IMR-90 (cell line): ENCODE measurements around the gene CNDP1. TPM values are rescaled to one million over a fixed set of nuclear protein-coding genes. Genes with fewer than 3 reads are reported as not detected.

Source experiments
- ATAC-seq: fragments of 200-7000 bp; cut with Tn5 transposase; 2 replicates; pipeline ENCODE4 v1.9.1; 2020; ENCODE audit warnings: low read depth, mild to moderate bottlenecking, moderate library complexity
- BruUV-seq: library from RNA; stranded (reverse); fragments of 400-500 nt; replicated peaks from 2 replicates; lab custom pipeline; 2021; lab: Mats Ljungman, UMichigan
- CTCF ChIA-PET: fragments of 300-600 bp; formaldehyde crosslinking; extraction: SDS; loops from one replicate; lab custom pipeline; 2021; ENCODE audit warnings: antibody characterized with exemption; lab: Yijun Ruan, JAX
- POLR2A ChIA-PET: fragments of 300-600 bp; sonication (Branson Sonifier 250); formaldehyde crosslinking; loops from one replicate; lab custom pipeline; 2022; ENCODE audit warnings: antibody characterized with exemption; ENCODE audit not compliant: unreplicated experiment; lab: Charles Lee
- DNase-seq: peaks from one replicate; pipeline ENCODE4 v3.0.0; 2013
- H2AFZ ChIP-seq: replicated peaks from 2 replicates; pipeline ENCODE3; 2013; ENCODE audit warnings: low read length, mild to moderate bottlenecking; ENCODE audit not compliant: poor library complexity
- H2AK5ac ChIP-seq: 2 replicates; pipeline ENCODE4 v1.6.1; 2013; ENCODE audit warnings: low read depth, low read length, inconsistent platforms
- H2AK9ac ChIP-seq: replicated peaks from 2 replicates; pipeline ENCODE3; 2013; ENCODE audit warnings: mild to moderate bottlenecking, low read depth, low read length, moderate library complexity; ENCODE audit not compliant: poor library complexity
- H2BK120ac ChIP-seq: 2 replicates; pipeline ENCODE4 v1.6.1; 2013; ENCODE audit warnings: low read depth, low read length, inconsistent platforms
- H2BK15ac ChIP-seq: 3 replicates; pipeline ENCODE4 v1.6.1; 2013; ENCODE audit warnings: low read depth, low read length, inconsistent platforms
- H2BK20ac ChIP-seq: 2 replicates; pipeline ENCODE4 v1.6.1; 2013; ENCODE audit warnings: low read depth, mild to moderate bottlenecking, inconsistent platforms, low read length, moderate library complexity
- H2BK5ac ChIP-seq: 2 replicates; pipeline ENCODE4 v1.6.1; 2013; ENCODE audit warnings: mild to moderate bottlenecking, low read depth, low read length, inconsistent platforms; ENCODE audit not compliant: poor library complexity, severe bottlenecking
- H3K14ac ChIP-seq: replicated peaks from 2 replicates; pipeline ENCODE4 v1.6.1; 2013; ENCODE audit warnings: low read depth, low read length, inconsistent platforms
- H3K18ac ChIP-seq: 2 replicates; pipeline ENCODE4 v1.6.1; 2013; ENCODE audit warnings: low read depth, low read length, control low read depth
- H3K23ac ChIP-seq: 2 replicates; pipeline ENCODE4 v1.6.1; 2013; ENCODE audit warnings: low read depth, low read length, inconsistent platforms
- H3K27ac ChIP-seq: 2 replicates; pipeline ENCODE4 v1.5.1; 2013; ENCODE audit warnings: mild to moderate bottlenecking, control low read depth, low read length; ENCODE audit not compliant: insufficient read depth
- H3K27me3 ChIP-seq: 2 replicates; pipeline ENCODE4 v1.6.1; 2013; ENCODE audit warnings: low read length; ENCODE audit not compliant: control insufficient read depth, insufficient read depth
- H3K36me3 ChIP-seq: 2 replicates; pipeline ENCODE4 v1.6.1; 2013; ENCODE audit warnings: low read length, mixed read lengths; ENCODE audit not compliant: control insufficient read depth, insufficient read depth
- H3K4ac ChIP-seq: 2 replicates; pipeline ENCODE4 v1.6.1; 2013; ENCODE audit warnings: low read depth, low read length, inconsistent platforms
- H3K4me1 ChIP-seq: 2 replicates; pipeline ENCODE4 v1.6.1; 2013; ENCODE audit warnings: low read length, mixed read lengths; ENCODE audit not compliant: control insufficient read depth, insufficient read depth
- H3K4me2 ChIP-seq: 2 replicates; pipeline ENCODE4 v1.6.1; 2013; ENCODE audit warnings: low read depth, mild to moderate bottlenecking, control low read depth, low read length, moderate library complexity
- H3K4me3 ChIP-seq: 2 replicates; pipeline ENCODE4 v1.5.1; 2013; ENCODE audit warnings: low read depth, mild to moderate bottlenecking, control low read depth, low read length, moderate library complexity; ENCODE audit not compliant: insufficient read depth
- H3K56ac ChIP-seq: 2 replicates; pipeline ENCODE4 v1.6.1; 2013; ENCODE audit warnings: low read length, inconsistent platforms; ENCODE audit not compliant: insufficient read depth; ENCODE audit errors: extremely low read depth
- H3K79me1 ChIP-seq, 2 experiments: 2 replicates each; pipeline ENCODE4 v1.6.1; 2013; ENCODE audit warnings: low read length in 2 of 2, inconsistent platforms in 1 of 2, low read depth in 1 of 2
- H3K9ac ChIP-seq: 2 replicates; pipeline ENCODE4 v1.6.1; 2013; ENCODE audit warnings: low read depth, low read length, control low read depth
- H3K9me1 ChIP-seq: 2 replicates; pipeline ENCODE4 v1.6.1; 2013; ENCODE audit warnings: low read length, inconsistent platforms; ENCODE audit not compliant: insufficient read depth
- H3K9me3 ChIP-seq: 2 replicates; pipeline ENCODE4 v1.6.1; 2013; ENCODE audit warnings: low read length; ENCODE audit not compliant: control insufficient read depth, insufficient read depth
- H4K20me1 ChIP-seq: 2 replicates; pipeline ENCODE4 v1.6.1; 2013; ENCODE audit warnings: low read length, inconsistent platforms; ENCODE audit not compliant: insufficient read depth
- H4K5ac ChIP-seq: 2 replicates; pipeline ENCODE4 v1.6.1; 2013; ENCODE audit warnings: mild to moderate bottlenecking, low read depth, low read length, control low read depth
- H4K8ac ChIP-seq, 2 experiments: 2 replicates each; pipeline ENCODE4 v1.6.1; 2013; ENCODE audit warnings: low read depth in 2 of 2, low read length in 2 of 2, control low read depth in 1 of 2, inconsistent platforms in 1 of 2
- H4K91ac ChIP-seq: 2 replicates; pipeline ENCODE4 v1.6.1; 2013; ENCODE audit warnings: low read depth, low read length, inconsistent platforms; ENCODE audit not compliant: insufficient read depth
- CEBPB ChIP-seq: IDR thresholded peaks from 2 replicates; pipeline ENCODE4 v1.6.1; 2012; ENCODE audit warnings: low read depth, low read length, improper control_type of control experiment
- MAZ ChIP-seq: IDR thresholded peaks from 2 replicates; pipeline ENCODE4 v1.6.1; 2012; ENCODE audit warnings: low read depth, mild to moderate bottlenecking, low read length, improper control_type of control experiment, moderate library complexity, borderline replicate concordance
- NFE2L2 ChIP-seq: fragments of 150-350 bp; IDR thresholded peaks from 2 replicates; pipeline ENCODE4 v1.6.1; 2016; ENCODE audit warnings: low read depth, mild to moderate bottlenecking, low read length
- POLR2A ChIP-seq: IDR thresholded peaks from 2 replicates; pipeline ENCODE4 v1.6.1; 2012; ENCODE audit warnings: mild to moderate bottlenecking, low read depth, low read length
- RCOR1 ChIP-seq: IDR thresholded peaks from 2 replicates; pipeline ENCODE4 v1.6.1; 2012; ENCODE audit warnings: mild to moderate bottlenecking, low read length, improper control_type of control experiment; ENCODE audit not compliant: insufficient replicate concordance
- SMC3 ChIP-seq: fragments of 150-350 bp; IDR thresholded peaks from 2 replicates; pipeline ENCODE4 v1.6.1; 2016; ENCODE audit warnings: low read depth, mild to moderate bottlenecking, antibody characterized with exemption, low read length, moderate library complexity
- WGBS, 2 experiments: methylation state at CpG; one replicate each; pipeline versions ENCODE4 v1.1.5 to v1.1.7; 2013; ENCODE audit warnings: missing lambda C conversion rate in 2 of 2; ENCODE audit not compliant: insufficient read length in 1 of 2; ENCODE audit errors: extremely low coverage in 2 of 2; 5-methylcytosine and 5-hydroxymethylcytosine counted together
- dilution Hi-C: fragments of 300-500 bp; cut with HindIII; formaldehyde crosslinking; loops from one replicate; pipeline ENCODE4 v1.14.3; 2018; ENCODE audit warnings: low sequenced_read_pairs; ENCODE audit not compliant: unreplicated experiment
- in situ Hi-C: fragments of 300-500 bp; cut with MboI; formaldehyde crosslinking; loops from 3 replicates; pipeline ENCODE4 v1.14.3; 2019; ENCODE audit warnings: low sequenced_read_pairs, inconsistent platforms, mixed read lengths
- intact Hi-C: fragments of 100-400 bp; cut with micrococcal nuclease; formaldehyde crosslinking; loops from 2 replicates; pipeline ENCODE4 v1.10.0; 2022
- polyA plus RNA-seq, 3 experiments: library from polyadenylated mRNA; depleted of rRNA; stranded (reverse); fragments of >200 nt; gene quantifications; 2 replicates each; pipeline ENCODE4 v1.2.3, GENCODE V29; 2012; ENCODE audit warnings: low replicate concordance in 1 of 3
- total RNA-seq: library from RNA; depleted of rRNA; stranded (reverse); fragments of >200 nt; gene quantifications from 2 replicates; pipeline ENCODE4 v1.2.3, GENCODE V29; 2012
- TF ChIP-seq, protein P1 (sequence below): conservative IDR thresholded peaks from 2 replicates; pipeline ENCODE4 v1.5.1; 2012; ENCODE audit warnings: mild to moderate bottlenecking, low read depth, low read length, improper control_type of control experiment
- TF ChIP-seq, protein P2 (sequence below): fragments of 150-350 bp; IDR thresholded peaks from 2 replicates; pipeline ENCODE4 v1.6.1; 2017; ENCODE audit warnings: mild to moderate bottlenecking, antibody characterized with exemption, low read length, low read depth
- TF ChIP-seq, protein P3 (sequence below): fragments of 150-350 bp; IDR thresholded peaks from 2 replicates; pipeline ENCODE4 v1.6.1; 2016; ENCODE audit warnings: low read depth, mild to moderate bottlenecking, low read length, moderate library complexity, borderline replicate concordance

CNDP1 gene
- total and polyA plus RNA-seq, 2 of the 4 experiments (the other 2 are of a cell fraction) = not detected

DNA sequence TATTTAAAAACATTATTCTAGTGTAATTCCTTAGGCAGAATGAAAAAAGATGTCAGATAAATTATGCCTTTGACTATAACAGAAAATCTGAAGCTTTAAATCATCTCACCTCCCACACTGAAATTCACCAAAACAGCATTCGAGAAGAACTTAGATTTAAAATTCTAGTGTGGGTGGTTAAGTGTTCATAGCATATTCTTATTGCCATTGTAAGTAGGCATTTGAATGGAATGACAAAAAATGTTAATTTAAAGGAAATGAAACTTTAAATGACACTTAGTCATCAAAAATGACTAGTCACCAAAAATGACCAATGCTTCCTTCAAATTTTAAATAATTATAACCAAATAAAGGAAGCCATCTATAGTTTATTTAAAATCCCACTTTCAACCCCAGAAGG lies 56.4 kb downstream of the CNDP1 start:
- no peak overlapping the region for H2AFZ ChIP-seq
- H2AK9ac ChIP-seq = no peak overlapping the region
- in situ Hi-C loops (no loop called here), dilution Hi-C loops (no loop called here), intact Hi-C loops (no loop called here)
- no peak overlapping the region for H3K23ac ChIP-seq
- H3K27me3 ChIP-seq = peaks cover 8% of the 10 kb centered on the region
- DNase-seq (no peak), ATAC-seq (no peak)
- H2BK5ac ChIP-seq = no peak overlapping the region
- no peak overlapping the region for H2BK120ac ChIP-seq
- TF ChIP-seq, protein P1, sequence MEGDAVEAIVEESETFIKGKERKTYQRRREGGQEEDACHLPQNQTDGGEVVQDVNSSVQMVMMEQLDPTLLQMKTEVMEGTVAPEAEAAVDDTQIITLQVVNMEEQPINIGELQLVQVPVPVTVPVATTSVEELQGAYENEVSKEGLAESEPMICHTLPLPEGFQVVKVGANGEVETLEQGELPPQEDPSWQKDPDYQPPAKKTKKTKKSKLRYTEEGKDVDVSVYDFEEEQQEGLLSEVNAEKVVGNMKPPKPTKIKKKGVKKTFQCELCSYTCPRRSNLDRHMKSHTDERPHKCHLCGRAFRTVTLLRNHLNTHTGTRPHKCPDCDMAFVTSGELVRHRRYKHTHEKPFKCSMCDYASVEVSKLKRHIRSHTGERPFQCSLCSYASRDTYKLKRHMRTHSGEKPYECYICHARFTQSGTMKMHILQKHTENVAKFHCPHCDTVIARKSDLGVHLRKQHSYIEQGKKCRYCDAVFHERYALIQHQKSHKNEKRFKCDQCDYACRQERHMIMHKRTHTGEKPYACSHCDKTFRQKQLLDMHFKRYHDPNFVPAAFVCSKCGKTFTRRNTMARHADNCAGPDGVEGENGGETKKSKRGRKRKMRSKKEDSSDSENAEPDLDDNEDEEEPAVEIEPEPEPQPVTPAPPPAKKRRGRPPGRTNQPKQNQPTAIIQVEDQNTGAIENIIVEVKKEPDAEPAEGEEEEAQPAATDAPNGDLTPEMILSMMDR = no peak
- TF ChIP-seq, protein P2, sequence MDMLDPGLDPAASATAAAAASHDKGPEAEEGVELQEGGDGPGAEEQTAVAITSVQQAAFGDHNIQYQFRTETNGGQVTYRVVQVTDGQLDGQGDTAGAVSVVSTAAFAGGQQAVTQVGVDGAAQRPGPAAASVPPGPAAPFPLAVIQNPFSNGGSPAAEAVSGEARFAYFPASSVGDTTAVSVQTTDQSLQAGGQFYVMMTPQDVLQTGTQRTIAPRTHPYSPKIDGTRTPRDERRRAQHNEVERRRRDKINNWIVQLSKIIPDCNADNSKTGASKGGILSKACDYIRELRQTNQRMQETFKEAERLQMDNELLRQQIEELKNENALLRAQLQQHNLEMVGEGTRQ = no peak
- TF ChIP-seq NFE2L2 (no peak), RCOR1 (no peak), CEBPB (no peak), POLR2A (no peak), MAZ (no peak), SMC3 (no peak)
- TF ChIP-seq, protein P3, sequence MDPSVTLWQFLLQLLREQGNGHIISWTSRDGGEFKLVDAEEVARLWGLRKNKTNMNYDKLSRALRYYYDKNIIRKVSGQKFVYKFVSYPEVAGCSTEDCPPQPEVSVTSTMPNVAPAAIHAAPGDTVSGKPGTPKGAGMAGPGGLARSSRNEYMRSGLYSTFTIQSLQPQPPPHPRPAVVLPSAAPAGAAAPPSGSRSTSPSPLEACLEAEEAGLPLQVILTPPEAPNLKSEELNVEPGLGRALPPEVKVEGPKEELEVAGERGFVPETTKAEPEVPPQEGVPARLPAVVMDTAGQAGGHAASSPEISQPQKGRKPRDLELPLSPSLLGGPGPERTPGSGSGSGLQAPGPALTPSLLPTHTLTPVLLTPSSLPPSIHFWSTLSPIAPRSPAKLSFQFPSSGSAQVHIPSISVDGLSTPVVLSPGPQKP = no peak
- H4K5ac ChIP-seq = no peak overlapping the region
- no peak overlapping the region for H4K8ac ChIP-seq
- H3K9ac ChIP-seq = no peak overlapping the region
- ChIA-PET POLR2A (no interaction called here), CTCF (no interaction called here)
- no peak overlapping the region for H2BK15ac ChIP-seq
- peaks cover 2 to 8% of the 10 kb centered on the region in 2 experiments; a peak in 3 of 4 replicates for H3K79me1 ChIP-seq
- no peaks in the 10 kb centered on the region; the same call in 1 of the 2 replicates for H3K36me3 ChIP-seq
- H3K9me1 ChIP-seq = no peaks in the 10 kb centered on the region
- no peak overlapping the region for H3K14ac ChIP-seq
- no peaks in the 10 kb centered on the region for H4K20me1 ChIP-seq
- no peak overlapping the region for H2AK5ac ChIP-seq
- no peak overlapping the region for H2BK20ac ChIP-seq
- H4K91ac ChIP-seq = no peak overlapping the region
- H3K27ac ChIP-seq = no peak overlapping the region
- no TSS peak for BruUV-seq
- H3K4me1 ChIP-seq = no peaks in the 10 kb centered on the region
- H3K9me3 ChIP-seq = no peaks in the 10 kb centered on the region
- no peak overlapping the region for H3K18ac ChIP-seq
- no peak overlapping the region for H3K4ac ChIP-seq
- H3K56ac ChIP-seq = no peak overlapping the region
- no peak overlapping the region for H3K4me3 ChIP-seq
- no peak overlapping the region for H3K4me2 ChIP-seq
- no CpG with 5 or more reads among the region's 1 CpG for WGBS, 2 experiments
